GM12892 (cell line): ENCODE data around the gene LRATD1.

Source experiments
- DNase-seq: peaks from one replicate; pipeline ENCODE4 v3.0.0; 2011; ENCODE audit not compliant: insufficient read length
- FAIRE-seq: peaks from 2 replicates; lab custom pipeline; 2011; peaks lifted over from hg19 to GRCh38; lab: Jason Lieb, UNC
- POLR2A ChIP-seq: IDR thresholded peaks from 2 replicates; pipeline ENCODE4 v1.6.1; 2011; ENCODE audit warnings: low read depth, low read length, control low read depth
- POLR2AphosphoS5 ChIP-seq: IDR thresholded peaks from 2 replicates; pipeline ENCODE4 v1.6.1; 2011; ENCODE audit warnings: low read depth, low read length, control low read depth
- TAF1 ChIP-seq: IDR thresholded peaks from 2 replicates; pipeline ENCODE4 v1.6.1; 2011; ENCODE audit warnings: low read depth, mild to moderate bottlenecking, control low read depth, low read length, borderline replicate concordance

Gene LRATD1

DNA sequence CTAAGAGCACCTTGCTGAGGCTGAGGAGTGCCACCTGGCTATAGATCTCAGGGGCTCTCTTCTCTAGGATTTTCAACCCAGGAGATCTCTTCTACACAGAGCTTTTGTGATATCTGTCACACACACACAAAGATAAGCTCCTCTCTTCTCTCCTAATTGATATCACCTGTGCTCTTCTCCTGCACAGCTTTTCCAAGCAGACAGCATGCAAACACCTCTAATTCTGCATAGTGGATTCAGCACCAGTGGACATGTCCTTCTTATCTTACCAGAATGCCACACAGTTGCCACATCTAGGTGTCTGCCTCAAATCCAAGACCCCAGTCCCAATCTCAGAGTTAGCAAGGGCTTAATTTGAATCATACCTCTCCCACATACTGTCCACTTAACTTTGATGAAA is 43.9 kb downstream of the LRATD1 start:
- FAIRE-seq (no peak), DNase-seq (no peak)
- TF ChIP-seq POLR2AphosphoS5 (no peak), TAF1 (no peak), POLR2A (no peak)

DNA sequence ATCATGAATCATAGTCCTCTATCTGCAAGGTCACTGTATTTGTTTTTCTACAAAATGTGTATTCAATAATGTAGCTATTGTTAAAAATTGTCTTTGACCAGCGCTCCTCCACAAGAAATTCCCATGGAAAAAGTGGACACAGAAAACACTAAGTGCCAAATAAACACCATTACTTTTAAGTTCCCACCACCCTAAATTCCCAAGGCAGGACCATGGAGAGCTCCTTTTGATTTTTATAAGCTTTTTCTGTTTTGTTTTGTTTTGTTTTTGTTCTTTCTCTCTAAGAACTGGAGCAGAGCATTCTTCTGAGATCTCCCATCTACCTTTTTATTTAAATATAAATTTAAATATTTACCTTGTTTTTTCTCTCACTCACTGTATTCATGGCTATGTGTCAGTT is 44.5 kb downstream of the LRATD1 start:
- no peak for DNase-seq
- no peak for FAIRE-seq
- no peak for TF ChIP-seq POLR2AphosphoS5
- TF ChIP-seq TAF1, result no peak
- TF ChIP-seq POLR2A, result no peak

DNA sequence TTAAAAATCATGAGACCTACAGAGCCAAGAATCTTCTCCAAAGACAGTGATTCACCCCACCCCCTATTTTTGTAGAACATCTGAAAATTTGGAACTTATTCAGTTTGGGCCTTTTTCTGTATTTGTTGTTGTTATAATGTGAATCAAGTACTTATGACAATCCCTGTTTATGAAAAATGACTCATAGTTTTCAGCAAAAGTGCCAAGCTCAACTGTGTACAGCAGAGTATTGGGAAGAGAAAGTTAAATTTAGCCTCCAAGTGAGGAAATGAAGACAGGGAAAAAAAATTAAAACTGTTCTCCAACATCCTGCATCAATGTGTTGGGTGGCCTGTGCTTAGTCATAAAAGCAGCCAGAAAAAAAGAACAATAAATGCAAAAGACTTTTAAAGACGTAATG is 46.2 kb downstream of the LRATD1 start:
- DNase-seq (no peak), FAIRE-seq (no peak)
- no peak for TF ChIP-seq POLR2AphosphoS5
- TF ChIP-seq TAF1, result no peak
- no peak for TF ChIP-seq POLR2A

DNA sequence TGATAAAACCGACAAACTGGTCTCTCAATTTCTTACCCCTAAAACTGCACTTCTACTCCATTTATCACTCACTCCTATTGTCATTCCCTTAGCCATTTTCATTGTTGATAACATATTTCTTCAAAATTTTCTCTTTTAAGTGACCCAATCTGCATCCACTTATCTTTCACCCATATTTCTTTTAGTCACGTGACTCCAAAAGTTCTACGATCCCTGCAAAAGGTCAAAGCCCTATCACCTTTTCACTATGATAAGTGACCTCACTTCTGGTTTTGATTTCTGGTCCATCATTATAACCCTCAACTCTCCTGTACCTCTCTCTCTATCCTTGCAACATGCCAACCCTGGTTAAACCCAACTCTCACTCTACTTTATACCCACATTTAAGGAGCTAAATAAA is 49.1 kb downstream of the LRATD1 start:
- DNase-seq (no peak), FAIRE-seq (no peak)
- TF ChIP-seq POLR2A (no peak), TAF1 (no peak), POLR2AphosphoS5 (no peak)
